Vein endothelial cell (primary cell): ENCODE results near the gene B3GALT5. TPM values are rescaled to one million over a fixed set of nuclear protein-coding genes. Genes with fewer than 3 reads are reported as not detected.

Source experiments
- total RNA-seq: library from RNA; depleted of rRNA; stranded (reverse); fragments of >200 nt; gene quantifications from 2 replicates; pipeline ENCODE4 v1.2.3, GENCODE V29; 2012

The B3GALT5 gene
- total RNA-seq, result 0.10 TPM in 1 of 2 replicates, not detected in the other

DNA sequence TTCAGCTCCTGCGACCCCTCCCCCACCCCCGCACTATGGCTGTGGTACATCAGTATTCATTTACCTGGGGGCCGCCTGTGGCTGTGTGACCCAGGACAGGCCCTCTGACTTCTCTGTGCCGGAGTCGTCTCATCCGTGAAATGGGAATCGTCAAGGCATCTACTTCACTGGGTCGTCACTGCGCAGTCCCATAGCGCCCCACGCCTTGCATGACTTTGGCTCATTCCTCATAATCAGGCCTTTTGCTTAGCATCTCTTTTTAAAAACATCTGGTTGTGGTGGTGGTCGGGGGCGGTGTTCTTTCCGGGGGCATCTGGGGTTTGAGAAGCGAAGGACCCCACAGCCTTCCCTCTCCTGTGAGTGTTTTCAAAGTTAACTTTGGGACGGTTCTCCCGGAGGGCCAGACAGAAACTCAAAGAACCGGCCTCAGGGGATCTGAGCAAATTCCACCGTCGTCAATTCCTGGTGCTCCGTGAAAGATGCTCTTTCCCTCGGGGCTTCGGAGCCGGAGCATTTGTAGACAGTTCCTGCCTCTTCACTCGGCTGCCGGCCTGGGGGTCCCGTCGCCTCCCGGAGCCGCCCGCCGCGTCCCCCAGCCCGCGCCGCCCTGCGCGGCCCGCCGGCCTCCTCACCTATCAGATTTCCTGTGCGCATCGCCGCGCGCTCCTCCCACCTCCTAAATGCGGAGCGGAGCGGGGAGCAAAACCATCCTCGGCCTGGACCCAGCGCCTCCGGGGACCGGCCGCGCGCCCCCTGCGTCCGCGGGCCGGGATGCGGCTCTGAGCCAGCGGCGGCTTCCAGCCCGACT, at the start of gene B3GALT5:
B3GALT5 (plus strand) TSS at position 708 of the 808 bp plus-strand sequence. CDS start 47,620 bp downstream, outside the sequence.

Other genes starting within 250 kb of the B3GALT5 start
- gene LCA5L, start 167.2 kb upstream of the B3GALT5 start, total RNA-seq, result 0.76 and 1.3 TPM in 2 replicates
- gene SH3BGR, start 161.0 kb upstream of the B3GALT5 start, total RNA-seq, result 0.33 TPM in 1 of 2 replicates, not detected in the other
- gene IGSF5, start 132.2 kb downstream of the B3GALT5 start, total RNA-seq, result not detected in 2 replicates